Parathyroid adenoma (tissue), 2 donors: ENCODE results near the gene PTPN7.

Experiments
- H2AFZ ChIP-seq: fragments of 300-600 bp; sonication (generic); one replicate; pipeline ENCODE4 v1.7.0; 2017; ENCODE audit warnings: antibody characterized with exemption, mild to moderate bottlenecking
- H3K27ac ChIP-seq: fragments of 300-600 bp; sonication (generic); one replicate; pipeline ENCODE4 v1.7.0; 2017
- H3K27me3 ChIP-seq: fragments of 300-600 bp; sonication (generic); one replicate; pipeline ENCODE4 v1.7.0; 2017; ENCODE audit warnings: low read length; ENCODE audit not compliant: control insufficient read depth, insufficient read depth
- H3K36me3 ChIP-seq: fragments of 300-600 bp; sonication (generic); one replicate; pipeline ENCODE4 v1.7.0; 2017; ENCODE audit warnings: low read length; ENCODE audit not compliant: control insufficient read depth, insufficient read depth
- H3K4me1 ChIP-seq: fragments of 300-600 bp; sonication (generic); one replicate; pipeline ENCODE4 v1.7.0; 2017; ENCODE audit warnings: control low read depth
- H3K4me2 ChIP-seq: fragments of 300-600 bp; sonication (generic); one replicate; pipeline ENCODE4 v1.7.0; 2017; ENCODE audit warnings: low read length
- H3K4me3 ChIP-seq: fragments of 300-600 bp; sonication (generic); one replicate; pipeline ENCODE4 v1.7.0; 2017; ENCODE audit warnings: low read depth, low read length
- H3K79me2 ChIP-seq: fragments of 300-600 bp; sonication (generic); one replicate; pipeline ENCODE4 v1.7.0; 2017; ENCODE audit warnings: control low read depth
- H3K9ac ChIP-seq: fragments of 300-600 bp; sonication (generic); one replicate; pipeline ENCODE4 v1.7.0; 2017; ENCODE audit warnings: mild to moderate bottlenecking
- H3K9me3 ChIP-seq: fragments of 300-600 bp; sonication (generic); one replicate; pipeline ENCODE4 v1.7.0; 2017; ENCODE audit warnings: low read length; ENCODE audit not compliant: control insufficient read depth
- CTCF ChIP-seq: fragments of 300-600 bp; sonication (generic); IDR thresholded peaks from one replicate; pipeline ENCODE4 v1.7.0; 2017; ENCODE audit warnings: antibody characterized with exemption, mild to moderate bottlenecking
- donor health status: primary hyperparathyroidism.

Gene PTPN7

GRCh38 chr1:202162418-202163280 lies 2.2 kb upstream of the PTPN7 start:
- no peak for TF ChIP-seq CTCF
- H3K27ac ChIP-seq: no peak overlapping the region
- H3K4me3 ChIP-seq: no peak overlapping the region
- no peaks in the 10 kb centered on the region for H3K79me2 ChIP-seq
- no peaks in the 10 kb centered on the region for H3K27me3 ChIP-seq
- no peaks in the 10 kb centered on the region for H3K9me3 ChIP-seq
- H3K9ac ChIP-seq: no peak overlapping the region
- H3K36me3 ChIP-seq: no peaks in the 10 kb centered on the region
- peaks cover 3% of the 10 kb centered on the region for H3K4me1 ChIP-seq
- H2AFZ ChIP-seq: no peak overlapping the region
- no peak overlapping the region for H3K4me2 ChIP-seq

GRCh38 chr1:202162047-202162417 lies 1.6 kb upstream of the PTPN7 start:
- Histone ChIP-seq H3K79me2 (no peaks in the 10 kb centered on the region), H3K4me3 (no peak overlapping the region), H3K9ac (no peak overlapping the region), H3K36me3 (no peaks in the 10 kb centered on the region), H3K27ac (no peak overlapping the region), H3K9me3 (no peaks in the 10 kb centered on the region), H2AFZ (no peak overlapping the region), H3K4me1 (peaks cover 3% of the 10 kb centered on the region), H3K4me2 (no peak overlapping the region), H3K27me3 (no peaks in the 10 kb centered on the region)
- no peak for TF ChIP-seq CTCF

- Histone ChIP-seq H3K36me3 (no peaks in the 10 kb centered on the region), H3K27ac (no peak overlapping the region), H2AFZ (no peak overlapping the region), H3K4me1 (peaks cover 3% of the 10 kb centered on the region), H3K27me3 (no peaks in the 10 kb centered on the region), H3K79me2 (no peaks in the 10 kb centered on the region), H3K4me2 (no peak overlapping the region), H3K9me3 (no peaks in the 10 kb centered on the region), H3K9ac (no peak overlapping the region), H3K4me3 (no peak overlapping the region)
- TF ChIP-seq CTCF: no peak
Measured at GRCh38 chr1:202161151-202162046, 997 bp upstream of the PTPN7 start.

- Histone ChIP-seq H3K79me2 (no peaks in the 10 kb centered on the region), H3K27me3 (no peaks in the 10 kb centered on the region), H3K4me1 (peaks cover 10% of the 10 kb centered on the region), H3K4me2 (no peak overlapping the region), H2AFZ (no peak overlapping the region), H3K36me3 (no peaks in the 10 kb centered on the region), H3K9ac (no peak overlapping the region), H3K4me3 (no peak overlapping the region), H3K27ac (no peak overlapping the region), H3K9me3 (no peaks in the 10 kb centered on the region)
- TF ChIP-seq CTCF: no peak
Measured at GRCh38 chr1:202159534-202160371, 649 bp downstream of the PTPN7 start.
